T-helper 2 cell treated with Interferon-gamma antibody and Interleukin-4, amounts not matched to agents 5 μg/mL and 100 μg/mL, for 36 hours (primary cell): ENCODE data around the gene TPP2.

Experiments used
- DNase-seq: peaks from one replicate; pipeline ENCODE4 v3.0.0; 2021; ENCODE audit warnings: low spot score
- H3K27ac Mint-ChIP-seq: one replicate; pipeline ENCODE4 v1.8.0; 2021; ENCODE audit warnings: mild to moderate bottlenecking, mixed read lengths
- H3K27me3 Mint-ChIP-seq: one replicate; pipeline ENCODE4 v1.8.0; 2021; ENCODE audit warnings: low read depth, mixed read lengths
- H3K36me3 Mint-ChIP-seq: one replicate; pipeline ENCODE4 v1.8.0; 2021; ENCODE audit warnings: low read depth, mixed read lengths
- H3K4me1 Mint-ChIP-seq: one replicate; pipeline ENCODE4 v1.8.0; 2021; ENCODE audit warnings: low read depth, mixed read lengths
- H3K4me3 Mint-ChIP-seq: one replicate; pipeline ENCODE4 v1.8.0; 2022; ENCODE audit warnings: mild to moderate bottlenecking, moderate library complexity, mixed read lengths
- H3K9me3 Mint-ChIP-seq: one replicate; pipeline ENCODE4 v1.8.0; 2021; ENCODE audit warnings: mixed read lengths

Gene TPP2

GRCh38 chr13:102680842-102681740 lies 84.3 kb downstream of the TPP2 start:
- Mint-ChIP-seq H3K27me3 (no peaks in the 10 kb centered on the region), H3K27ac (no peak overlapping the region), H3K4me1 (peaks cover 21% of the 10 kb centered on the region), H3K9me3 (no peaks in the 10 kb centered on the region), H3K4me3 (no peak overlapping the region), H3K36me3 (peaks cover 37% of the 10 kb centered on the region)
- DNase-seq, result no peak

- H3K27me3 Mint-ChIP-seq, result no peaks in the 10 kb centered on the region
- no peak for DNase-seq
- no peak overlapping the region for H3K4me3 Mint-ChIP-seq
- peaks cover 30% of the 10 kb centered on the region for H3K36me3 Mint-ChIP-seq
- H3K9me3 Mint-ChIP-seq, result no peaks in the 10 kb centered on the region
- H3K27ac Mint-ChIP-seq, result no peak overlapping the region
- H3K4me1 Mint-ChIP-seq, result peaks cover 21% of the 10 kb centered on the region
These were observed 85.4 kb downstream of the TPP2 start for GRCh38 chr13:102682211-102682610.

- no peak overlapping the region for H3K4me3 Mint-ChIP-seq
- DNase-seq, result no peak
- H3K27me3 Mint-ChIP-seq, result no peaks in the 10 kb centered on the region
- H3K36me3 Mint-ChIP-seq, result peaks cover 26% of the 10 kb centered on the region
- H3K4me1 Mint-ChIP-seq, result peaks cover 21% of the 10 kb centered on the region
- H3K9me3 Mint-ChIP-seq, result no peaks in the 10 kb centered on the region
- no peak overlapping the region for H3K27ac Mint-ChIP-seq
These were observed 85.9 kb downstream of the TPP2 start for GRCh38 chr13:102682727-102683126.

GRCh38 chr13:102683637-102684036 lies 86.9 kb downstream of the TPP2 start:
- Mint-ChIP-seq H3K36me3 (peaks cover 22% of the 10 kb centered on the region), H3K9me3 (no peaks in the 10 kb centered on the region), H3K4me1 (peaks cover 21% of the 10 kb centered on the region), H3K27ac (no peak overlapping the region), H3K4me3 (no peak overlapping the region), H3K27me3 (peaks cover 4% of the 10 kb centered on the region)
- DNase-seq, result no peak

- no peak overlapping the region for H3K4me3 Mint-ChIP-seq
- H3K27me3 Mint-ChIP-seq, result peaks cover 10% of the 10 kb centered on the region
These were observed 89.2 kb downstream of the TPP2 start for GRCh38 chr13:102686024-102686423.

GRCh38 chr13:102687520-102687919 lies 90.7 kb downstream of the TPP2 start:
- no peak for DNase-seq
- Mint-ChIP-seq H3K36me3 (peaks cover 1% of the 10 kb centered on the region), H3K4me3 (no peak overlapping the region), H3K27me3 (peaks cover 14% of the 10 kb centered on the region), H3K9me3 (no peaks in the 10 kb centered on the region), H3K4me1 (peaks cover 6% of the 10 kb centered on the region), H3K27ac (no peak overlapping the region)

More at GRCh38 chr13:102686024-102686423, 89.2 kb downstream of the TPP2 start:
- Mint-ChIP-seq H3K36me3 (peaks cover 4% of the 10 kb centered on the region), H3K27ac (no peak overlapping the region), H3K9me3 (no peaks in the 10 kb centered on the region), H3K4me1 (peaks cover 10% of the 10 kb centered on the region)
- DNase-seq, result no peak

- H3K36me3 Mint-ChIP-seq, result peaks cover 1% of the 10 kb centered on the region
- DNase-seq, result no peak
- peaks cover 1% of the 10 kb centered on the region for H3K4me1 Mint-ChIP-seq
- no peaks in the 10 kb centered on the region for H3K9me3 Mint-ChIP-seq
- H3K27me3 Mint-ChIP-seq, result peaks cover 21% of the 10 kb centered on the region
- H3K27ac Mint-ChIP-seq, result no peak overlapping the region
- no peak overlapping the region for H3K4me3 Mint-ChIP-seq
These were observed 91.7 kb downstream of the TPP2 start for GRCh38 chr13:102688306-102688973.

GRCh38 chr13:102690883-102691282 lies 94.1 kb downstream of the TPP2 start:
- peaks cover 32% of the 10 kb centered on the region for H3K27me3 Mint-ChIP-seq
- no peak overlapping the region for H3K27ac Mint-ChIP-seq
- no peaks in the 10 kb centered on the region for H3K4me1 Mint-ChIP-seq
- H3K4me3 Mint-ChIP-seq, result no peak overlapping the region
- no peak for DNase-seq
- H3K36me3 Mint-ChIP-seq, result no peaks in the 10 kb centered on the region
- H3K9me3 Mint-ChIP-seq, result no peaks in the 10 kb centered on the region

- Mint-ChIP-seq H3K27ac (no peak overlapping the region), H3K4me1 (no peaks in the 10 kb centered on the region), H3K4me3 (no peak overlapping the region), H3K27me3 (peaks cover 34% of the 10 kb centered on the region), H3K36me3 (no peaks in the 10 kb centered on the region), H3K9me3 (no peaks in the 10 kb centered on the region)
- no peak for DNase-seq
These were observed 95.7 kb downstream of the TPP2 start for GRCh38 chr13:102692491-102692826.

- no peak for DNase-seq
- Mint-ChIP-seq H3K9me3 (no peaks in the 10 kb centered on the region), H3K27ac (no peak overlapping the region), H3K4me1 (no peaks in the 10 kb centered on the region), H3K4me3 (no peak overlapping the region), H3K36me3 (no peaks in the 10 kb centered on the region), H3K27me3 (peaks cover 32% of the 10 kb centered on the region)
These were observed 96.5 kb downstream of the TPP2 start for GRCh38 chr13:102693250-102693649.

- no peak overlapping the region for H3K4me3 Mint-ChIP-seq
- DNase-seq, result no peak
These were observed 97.0 kb downstream of the TPP2 start for GRCh38 chr13:102693776-102694175.

GRCh38 chr13:102694937-102695336 lies 98.2 kb downstream of the TPP2 start, which contains the start of gene METTL21C:
Gene METTL21C, minus strand, starts transcription at chr13:102695044. Its CDS starts 546 bp downstream, at chr13:102694498.
- H3K4me1 Mint-ChIP-seq, result no peaks in the 10 kb centered on the region
- no peak for DNase-seq
- H3K4me3 Mint-ChIP-seq, result no peak within 1 kb of the TSS
- H3K36me3 Mint-ChIP-seq, result no peaks in the 10 kb centered on the region
- peaks cover 28% of the 10 kb centered on the region for H3K27me3 Mint-ChIP-seq
- H3K27ac Mint-ChIP-seq, result no peak within 1 kb of the TSS
- H3K9me3 Mint-ChIP-seq, result peaks cover 4% of the 10 kb centered on the region

More at GRCh38 chr13:102693776-102694175, 97.0 kb downstream of the TPP2 start:
- Mint-ChIP-seq H3K4me1 (no peaks in the 10 kb centered on the region), H3K27me3 (peaks cover 31% of the 10 kb centered on the region), H3K36me3 (no peaks in the 10 kb centered on the region), H3K27ac (no peak overlapping the region), H3K9me3 (peaks cover 4% of the 10 kb centered on the region)

GRCh38 chr13:102696465-102696864 lies 99.7 kb downstream of the TPP2 start:
- H3K27ac Mint-ChIP-seq, result no peak overlapping the region
- DNase-seq, result no peak
- peaks cover 24% of the 10 kb centered on the region for H3K27me3 Mint-ChIP-seq
- H3K4me1 Mint-ChIP-seq, result no peaks in the 10 kb centered on the region
- peaks cover 4% of the 10 kb centered on the region for H3K9me3 Mint-ChIP-seq
- H3K36me3 Mint-ChIP-seq, result no peaks in the 10 kb centered on the region
- H3K4me3 Mint-ChIP-seq, result no peak overlapping the region

- H3K4me3 Mint-ChIP-seq, result no peak overlapping the region
- H3K4me1 Mint-ChIP-seq, result no peaks in the 10 kb centered on the region
- H3K27ac Mint-ChIP-seq, result no peak overlapping the region
- peaks cover 21% of the 10 kb centered on the region for H3K27me3 Mint-ChIP-seq
- DNase-seq, result no peak
- H3K36me3 Mint-ChIP-seq, result no peaks in the 10 kb centered on the region
- H3K9me3 Mint-ChIP-seq, result peaks cover 4% of the 10 kb centered on the region
These were observed 100.5 kb downstream of the TPP2 start for GRCh38 chr13:102697264-102697663.
